Urinary bladder (tissue), 4 donors: ENCODE data around the gene FDXR. TPM values are rescaled to one million over a fixed set of nuclear protein-coding genes. Genes with fewer than 3 reads are reported as not detected.

Source experiments
- DNase-seq: peaks from one replicate; pipeline ENCODE4 v3.0.0-alpha.2; 2015; ENCODE audit errors: extremely low spot score
- H3K27ac ChIP-seq: one replicate; pipeline ENCODE4 v1.5.1; 2013; ENCODE audit warnings: low read depth, mild to moderate bottlenecking, moderate library complexity
- H3K36me3 ChIP-seq: one replicate; pipeline ENCODE4 v1.6.1; 2013; ENCODE audit warnings: mild to moderate bottlenecking, moderate library complexity; ENCODE audit not compliant: insufficient read depth
- H3K4me1 ChIP-seq: one replicate; pipeline ENCODE4 v1.6.1; 2013; ENCODE audit warnings: mild to moderate bottlenecking, moderate library complexity; ENCODE audit not compliant: insufficient read depth
- H3K4me3 ChIP-seq: one replicate; pipeline ENCODE4 v1.5.1; 2013; ENCODE audit warnings: low read depth, low read length
- WGBS: extraction: QIAGEN DNeasy Blood & Tissue Kit; methylation state at CpG from one replicate; pipeline ENCODE4 v1.1.7; 2013; 5-methylcytosine and 5-hydroxymethylcytosine counted together
- polyA plus RNA-seq: library from polyadenylated mRNA; stranded (reverse); fragments of 200-250 nt; gene quantifications from one replicate; pipeline ENCODE4 v1.2.3, GENCODE V29; 2013
- total RNA-seq: library from RNA; depleted of rRNA; stranded (reverse); fragments of >200 nt; gene quantifications from one replicate; pipeline ENCODE4 v1.2.3, GENCODE V29; 2014
- donor health status: healthy with polysubstance abuse.
- donor health status: healthy.

FDXR gene
- total and polyA plus RNA-seq, 2 donors: 3.7 to 12.3 TPM

GRCh38 chr17:74836691-74837467, 35.9 kb downstream of the FDXR start:
- Histone ChIP-seq H3K4me1 (no peaks in the 10 kb centered on the region), H3K36me3 (peaks cover 5% of the 10 kb centered on the region), H3K4me3 (no peak overlapping the region), H3K27ac (no peak overlapping the region)
- WGBS: 95% methylated on average over 19 of the region's 19 CpGs
- no peak for DNase-seq

- Histone ChIP-seq H3K27ac (no peak overlapping the region), H3K4me3 (no peak overlapping the region), H3K4me1 (no peaks in the 10 kb centered on the region), H3K36me3 (peaks cover 5% of the 10 kb centered on the region)
- 96% methylated on average over 26 of the region's 26 CpGs for WGBS
- DNase-seq: no peak
Observed at GRCh38 chr17:74836191-74836590, 36.6 kb downstream of the FDXR start.

GRCh38 chr17:74833501-74834377, 39.1 kb downstream of the FDXR start:
- Histone ChIP-seq H3K4me3 (no peak overlapping the region), H3K27ac (no peak overlapping the region), H3K4me1 (no peaks in the 10 kb centered on the region), H3K36me3 (peaks cover 5% of the 10 kb centered on the region)
- 72% methylated on average over 16 of the region's 16 CpGs for whole genome bisulfite sequencing
- DNase-seq: no peak

GRCh38 chr17:74832421-74832820, 40.4 kb downstream of the FDXR start:
- DNase-seq: no peak
- no peak overlapping the region for H3K4me3 ChIP-seq
- no peaks in the 10 kb centered on the region for H3K4me1 ChIP-seq
- 92% methylated on average over 9 of the region's 9 CpGs for WGBS
- peaks cover 5% of the 10 kb centered on the region for H3K36me3 ChIP-seq
- no peak overlapping the region for H3K27ac ChIP-seq

GRCh38 chr17:74831444-74832146, 41.2 kb downstream of the FDXR start:
- Histone ChIP-seq H3K4me3 (no peak overlapping the region), H3K27ac (no peak overlapping the region), H3K36me3 (peaks cover 5% of the 10 kb centered on the region), H3K4me1 (no peaks in the 10 kb centered on the region)
- 85% methylated on average over 22 of the region's 22 CpGs for WGBS
- DNase-seq: no peak

- peaks cover 1% of the 10 kb centered on the region for H3K36me3 ChIP-seq
- WGBS: 90% methylated on average over 19 of the region's 19 CpGs
- H3K4me3 ChIP-seq: no peak overlapping the region
- no peak for DNase-seq
- H3K27ac ChIP-seq: no peak overlapping the region
- no peaks in the 10 kb centered on the region for H3K4me1 ChIP-seq
Observed at GRCh38 chr17:74830861-74831260, 41.9 kb downstream of the FDXR start.

- Histone ChIP-seq H3K27ac (no peak overlapping the region), H3K4me1 (no peaks in the 10 kb centered on the region), H3K36me3 (no peaks in the 10 kb centered on the region), H3K4me3 (no peak overlapping the region)
- WGBS: 94% methylated on average over 11 of the region's 11 CpGs
- DNase-seq: no peak
Observed at GRCh38 chr17:74827800-74828199, 45.0 kb downstream of the FDXR start.

GRCh38 chr17:74825952-74826719, 46.7 kb downstream of the FDXR start:
- 89% methylated on average over 9 of the region's 9 CpGs for WGBS
- Histone ChIP-seq H3K27ac (no peak overlapping the region), H3K4me3 (no peak overlapping the region), H3K36me3 (no peaks in the 10 kb centered on the region), H3K4me1 (no peaks in the 10 kb centered on the region)
- no peak for DNase-seq

- no peak for DNase-seq
- no peak overlapping the region for H3K4me3 ChIP-seq
- no peaks in the 10 kb centered on the region for H3K4me1 ChIP-seq
- no peaks in the 10 kb centered on the region for H3K36me3 ChIP-seq
- WGBS: 85% methylated on average over 11 of the region's 11 CpGs
- H3K27ac ChIP-seq: no peak overlapping the region
Observed at GRCh38 chr17:74824961-74825627, 47.7 kb downstream of the FDXR start.

GRCh38 chr17:74822939-74823367, 49.8 kb downstream of the FDXR start:
- Histone ChIP-seq H3K36me3 (no peaks in the 10 kb centered on the region), H3K4me1 (no peaks in the 10 kb centered on the region), H3K4me3 (no peak overlapping the region), H3K27ac (no peak overlapping the region)
- 70% methylated on average over 12 of the region's 12 CpGs for WGBS
- DNase-seq: no peak

- Histone ChIP-seq H3K36me3 (no peaks in the 10 kb centered on the region), H3K4me1 (no peaks in the 10 kb centered on the region), H3K27ac (no peak overlapping the region), H3K4me3 (no peak overlapping the region)
- DNase-seq: no peak
- 78% methylated on average over 15 of the region's 15 CpGs for WGBS
Observed at GRCh38 chr17:74822335-74822938, 50.4 kb downstream of the FDXR start.

GRCh38 chr17:74821655-74822334, 51.0 kb downstream of the FDXR start:
- Histone ChIP-seq H3K4me1 (no peaks in the 10 kb centered on the region), H3K36me3 (no peaks in the 10 kb centered on the region), H3K4me3 (no peak overlapping the region), H3K27ac (no peak overlapping the region)
- WGBS: 72% methylated on average over 13 of the region's 13 CpGs
- DNase-seq: no peak
